NK-92 (cell line): ENCODE measurements around the gene GTF3C1.

Source experiments
- DNase-seq: peaks from one replicate; lab custom pipeline; 2025; ENCODE audit not compliant: unreplicated experiment; lab: John Stamatoyannopoulos, UW

The GTF3C1 gene

DNA sequence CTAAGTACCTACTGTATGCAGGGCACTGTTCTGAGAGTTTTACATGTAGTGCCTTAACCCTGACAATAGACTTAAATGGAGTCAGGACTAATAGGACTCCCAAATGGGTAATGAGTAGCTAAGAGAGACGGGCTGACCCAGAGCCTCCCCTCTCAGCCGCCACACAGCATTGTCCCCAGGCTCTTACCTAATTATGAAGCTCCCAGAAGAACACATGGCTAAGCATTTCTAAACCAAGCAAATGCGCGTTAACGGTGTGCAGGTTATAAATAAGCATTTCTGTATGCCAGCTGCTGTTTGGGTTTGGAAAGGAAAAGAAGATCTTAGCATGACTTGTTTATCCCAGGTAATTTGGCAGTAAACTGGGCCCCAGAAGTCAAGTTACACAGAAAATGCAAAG is 14.5 kb upstream of the GTF3C1 start:
- no peak for DNase-seq

DNA sequence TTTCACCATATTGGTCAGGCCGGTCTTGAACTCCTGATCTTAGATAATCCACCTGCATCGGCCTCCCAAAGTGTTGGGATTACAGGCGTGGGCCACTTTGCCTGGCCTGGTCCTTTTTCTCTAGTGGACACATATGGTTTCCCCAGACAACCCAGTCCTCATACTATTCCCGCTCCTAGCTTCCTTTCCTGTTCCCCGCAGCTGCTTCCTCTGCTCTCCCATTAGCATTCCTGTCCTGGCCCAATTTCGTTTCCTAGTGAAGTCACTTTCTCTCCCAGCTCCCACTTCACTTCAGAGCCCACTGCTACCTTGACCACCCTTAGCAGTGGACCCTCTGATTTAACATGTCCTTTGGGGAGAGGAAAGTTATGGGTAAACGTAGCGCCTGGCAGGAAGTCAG is 11.5 kb upstream of the GTF3C1 start:
- DNase-seq, result no peak

DNA sequence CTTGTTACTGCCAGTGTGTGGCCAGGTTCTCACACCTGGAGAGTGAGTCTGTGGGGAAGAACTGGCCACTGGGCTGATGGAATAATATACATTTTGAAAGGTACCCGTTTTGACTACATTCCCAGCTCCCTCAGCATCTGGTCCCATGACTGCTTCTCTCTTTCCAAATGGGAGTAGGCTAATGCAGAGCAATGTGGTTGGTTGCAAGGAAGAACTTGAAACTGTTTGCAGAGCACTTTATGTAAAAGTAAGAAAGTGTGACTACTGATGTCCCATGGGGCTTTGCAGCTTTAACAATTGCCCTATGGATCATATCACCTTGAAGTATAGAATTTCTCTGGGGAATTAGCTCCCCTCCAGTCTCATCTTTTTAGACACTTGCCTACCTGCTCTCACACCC is 9.2 kb upstream of the GTF3C1 start:
- no peak for DNase-seq

DNA sequence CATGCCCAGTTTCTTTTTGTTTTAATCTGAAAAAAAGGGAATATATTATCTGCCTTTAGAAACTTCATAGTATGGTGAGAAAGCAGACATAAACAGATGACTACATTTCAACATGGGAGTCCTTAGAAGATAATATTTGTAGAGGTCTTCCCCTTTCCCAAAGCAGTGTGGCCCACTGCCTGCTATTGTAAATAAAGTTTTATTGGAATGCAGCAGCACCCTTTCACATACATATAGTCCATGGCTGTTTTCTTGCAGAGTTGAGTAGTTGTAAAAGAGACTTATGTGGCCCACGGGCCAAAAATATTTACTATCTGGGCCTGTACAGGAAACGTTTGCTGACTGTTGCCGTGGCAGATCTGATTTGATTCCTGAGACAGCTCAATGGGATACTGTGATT is 8.7 kb upstream of the GTF3C1 start:
- no peak for DNase-seq

DNA sequence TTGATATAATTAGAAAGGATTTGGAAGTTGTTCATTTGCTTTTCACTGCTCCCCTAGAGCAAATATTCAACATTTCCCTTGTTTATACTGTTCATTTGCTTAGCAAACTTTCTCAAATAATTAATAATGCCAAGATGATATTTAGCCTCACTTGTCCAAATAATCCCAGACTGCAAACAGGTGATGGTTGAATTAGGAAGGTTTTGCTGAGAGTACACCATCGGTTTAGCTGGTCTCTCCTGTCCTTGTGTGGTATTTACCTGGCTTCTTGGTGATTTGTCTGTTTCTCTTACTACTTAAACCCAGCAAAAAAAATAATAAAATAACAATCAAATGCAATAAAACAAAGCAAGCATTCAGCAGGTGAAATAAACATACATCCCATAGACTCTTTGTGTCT is 6.8 kb upstream of the GTF3C1 start:
- no peak for DNase-seq

DNA sequence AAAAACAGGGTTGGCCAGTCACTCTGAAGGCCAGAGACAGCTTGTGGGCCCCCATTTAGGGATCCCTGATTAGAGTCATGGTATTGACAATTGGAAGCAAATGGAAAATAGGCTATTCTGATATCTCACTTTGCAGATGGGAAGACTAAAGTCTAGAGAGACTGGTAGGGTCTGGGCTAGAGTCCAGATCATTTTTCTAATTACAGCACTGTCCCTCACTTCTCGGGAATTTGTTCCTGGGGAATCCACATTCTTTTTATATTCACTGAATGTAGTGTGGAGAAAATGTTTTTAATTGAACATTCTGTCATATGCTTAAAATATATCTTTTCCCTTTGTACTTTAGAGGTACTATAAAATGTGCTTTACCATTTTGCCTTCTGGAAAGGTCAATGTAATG is 1.3 kb upstream of the GTF3C1 start:
- DNase-seq, result no peak

DNA sequence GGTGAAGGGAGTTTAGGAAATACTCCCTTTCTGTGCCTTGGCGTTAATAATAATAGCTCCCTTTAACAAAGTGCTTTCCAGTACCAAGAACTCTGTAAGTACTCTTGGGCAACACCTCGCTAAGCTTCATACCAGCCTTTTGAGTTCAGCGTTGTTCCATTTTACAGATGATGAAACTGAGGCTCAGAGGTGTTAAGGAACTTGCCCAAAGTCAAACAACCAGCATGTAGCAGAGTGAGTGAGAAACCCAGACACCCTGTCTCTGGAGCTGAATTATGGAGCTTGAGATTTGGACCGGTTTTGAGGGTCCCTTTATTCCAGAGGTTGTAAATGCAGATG is 838 bp upstream of the GTF3C1 start:
- no peak for DNase-seq

DNA sequence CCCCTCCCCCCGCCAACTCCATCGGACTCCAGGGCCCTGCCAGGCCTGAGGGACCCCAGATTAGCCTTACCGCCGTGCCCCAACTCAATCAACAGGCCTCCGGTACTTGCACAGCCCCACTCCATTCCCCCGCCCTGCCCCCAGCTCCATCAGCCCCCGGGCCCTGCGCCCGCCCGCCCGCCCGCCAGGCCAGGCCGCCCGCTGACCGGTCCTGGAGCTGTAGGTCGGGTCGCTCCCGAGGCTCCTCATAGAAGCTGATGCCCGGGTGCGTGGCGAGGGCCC is 308 bp downstream of the GTF3C1 start:
- DNase-seq, result no peak

DNA sequence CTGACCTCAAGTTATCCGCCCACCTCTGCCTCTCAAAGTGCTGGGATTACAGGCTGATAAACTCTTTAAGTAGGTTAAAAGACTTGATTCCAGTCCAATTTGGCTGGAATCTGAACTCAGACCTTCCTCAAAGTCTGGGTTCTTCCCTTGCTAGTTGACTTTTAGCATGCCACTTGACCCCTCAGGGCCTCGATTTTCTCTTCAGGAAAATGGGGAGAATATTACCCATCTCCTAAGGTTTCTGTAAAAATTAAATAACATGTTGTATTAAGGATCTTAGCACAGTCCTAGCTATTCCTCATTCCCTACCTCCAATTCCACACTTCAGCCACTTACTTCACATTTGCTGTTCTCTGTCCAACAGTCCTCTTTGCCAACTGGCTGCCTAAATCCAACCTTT is 1.9 kb downstream of the GTF3C1 start:
- no peak for DNase-seq

DNA sequence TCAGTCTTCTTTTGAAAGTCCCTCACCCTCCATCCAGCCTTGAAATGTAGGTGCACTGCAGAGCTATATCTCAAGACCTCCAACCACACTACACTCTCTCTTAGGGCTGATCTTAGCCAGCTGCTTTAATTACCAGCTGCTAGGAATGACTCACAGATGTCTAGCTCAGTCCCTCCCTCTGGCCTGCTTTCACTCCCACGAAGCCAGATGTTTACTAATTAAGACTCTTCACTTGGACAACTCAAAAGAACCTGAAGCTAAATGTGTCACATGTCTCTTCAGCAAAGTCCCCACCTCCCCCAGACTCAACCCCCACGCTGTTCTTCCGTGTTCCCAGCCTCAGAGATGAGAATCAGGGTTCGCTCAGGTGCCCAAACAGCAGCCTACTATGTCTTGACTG is 2.6 kb downstream of the GTF3C1 start:
- DNase-seq, result no peak

DNA sequence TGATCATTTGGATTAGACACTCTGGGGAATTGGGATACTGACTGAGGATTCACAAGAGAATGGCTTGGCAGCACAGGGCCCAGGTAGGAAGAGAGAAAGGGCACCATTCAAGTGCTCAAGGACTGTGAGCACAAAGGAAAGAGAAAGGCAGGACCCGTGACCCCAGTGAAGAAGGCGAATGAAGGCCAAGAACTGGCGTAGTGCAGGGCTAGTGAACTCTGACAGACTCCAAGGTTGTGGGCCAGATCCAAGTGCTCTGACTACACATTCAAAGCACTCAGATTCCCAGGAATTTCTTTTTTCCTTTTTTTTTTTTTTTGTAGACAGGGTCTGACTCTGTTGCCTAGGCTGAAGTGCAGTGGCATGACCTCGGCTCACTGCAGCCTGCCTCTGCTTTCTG is 5.0 kb downstream of the GTF3C1 start:
- no peak for DNase-seq

DNA sequence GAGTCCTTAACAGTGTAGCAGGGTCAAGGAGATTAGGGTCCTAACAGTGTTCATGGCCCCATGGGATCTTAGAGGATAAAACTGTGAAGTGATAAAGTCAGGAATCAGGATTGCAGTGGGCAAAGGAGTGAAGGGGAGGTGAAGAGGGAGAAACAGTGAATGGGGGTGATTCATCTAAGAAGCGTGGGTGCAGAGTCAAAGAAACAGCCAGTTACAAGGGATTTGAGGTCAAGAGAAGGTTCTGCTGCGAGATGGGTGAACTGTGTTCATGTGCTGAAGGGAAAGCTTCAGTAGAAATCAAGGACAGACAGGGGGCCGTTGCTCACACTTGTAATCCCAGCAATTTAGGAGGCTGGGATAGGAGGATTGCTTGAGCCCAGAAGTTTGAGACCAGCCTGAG is 5.9 kb downstream of the GTF3C1 start:
- DNase-seq, result no peak

DNA sequence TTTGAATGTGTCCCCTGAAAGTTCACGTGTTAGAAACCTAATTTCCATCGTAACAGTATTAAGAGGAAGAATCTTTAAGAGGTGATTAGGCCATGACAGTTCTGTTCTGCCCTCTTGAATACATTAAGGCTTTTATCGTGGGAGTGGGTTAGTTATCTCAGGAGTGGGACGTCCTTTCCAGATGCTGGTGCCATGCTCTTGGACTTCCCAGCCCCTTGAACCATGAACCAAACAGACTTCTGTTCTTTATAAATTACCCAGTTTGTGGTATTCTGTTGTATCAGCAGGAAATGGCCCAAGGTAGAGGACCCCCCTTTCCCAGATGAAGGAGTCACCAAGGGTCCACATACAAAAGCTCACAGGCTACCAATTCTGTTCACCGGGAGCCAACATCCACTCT is 10.1 kb downstream of the GTF3C1 start:
- no peak for DNase-seq

DNA sequence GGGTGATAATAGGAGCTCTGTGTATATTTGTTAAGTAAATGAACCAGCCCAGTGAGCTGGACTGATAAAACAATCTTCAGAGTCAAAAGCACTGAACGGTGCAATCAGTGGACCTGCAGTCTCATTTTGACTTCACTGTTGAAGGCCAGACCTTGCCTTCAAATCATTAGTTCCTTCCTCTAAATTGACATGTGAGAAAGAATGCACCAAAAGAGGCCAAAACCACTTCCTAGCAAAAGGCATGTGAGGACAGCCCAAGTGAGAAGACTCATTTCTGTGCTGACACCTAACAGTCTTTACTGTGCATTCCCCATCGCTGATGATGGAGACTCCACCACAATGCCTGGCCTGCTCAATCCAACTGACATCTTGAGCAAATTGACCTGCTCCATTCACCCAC is 10.6 kb downstream of the GTF3C1 start:
- DNase-seq, result no peak

DNA sequence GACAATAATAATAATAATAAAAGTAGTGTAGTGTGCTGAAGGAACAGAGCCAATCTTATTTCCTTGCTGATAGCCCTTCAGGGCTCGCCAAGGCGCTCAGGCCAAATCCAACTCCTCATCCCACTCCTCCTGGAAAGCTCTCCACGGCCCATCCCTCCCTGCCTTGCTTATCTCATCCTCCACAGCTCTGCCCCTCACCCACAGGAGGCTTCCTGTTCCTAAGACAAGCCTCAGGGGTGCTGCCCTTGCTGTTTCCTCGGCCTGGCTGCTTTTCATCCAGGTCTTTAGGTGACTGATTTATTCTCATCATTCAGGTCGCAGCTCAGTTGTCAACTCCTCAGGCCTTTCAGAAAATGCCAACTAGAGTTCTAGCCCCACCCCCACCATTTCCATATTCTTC is 11.2 kb downstream of the GTF3C1 start:
- DNase-seq, result no peak

DNA sequence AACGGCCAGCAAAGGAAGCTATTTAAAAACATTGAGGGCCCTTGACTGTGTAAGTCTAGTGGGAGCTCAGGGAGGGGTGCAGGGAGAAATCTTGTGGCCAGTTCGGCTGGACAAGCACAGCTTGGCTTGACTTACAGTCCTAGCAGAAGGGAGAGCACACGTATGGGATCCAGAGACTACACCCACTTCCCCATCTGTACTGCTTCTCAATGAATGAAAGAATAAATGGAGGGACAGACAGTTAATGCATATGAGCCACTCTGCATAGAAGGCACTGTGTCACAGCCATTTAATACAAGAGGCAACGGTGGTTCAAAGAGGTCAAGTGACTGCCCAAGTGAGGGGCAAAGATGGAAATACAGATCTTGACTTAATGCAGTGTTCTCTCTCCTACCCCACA is 15.5 kb downstream of the GTF3C1 start:
- no peak for DNase-seq

DNA sequence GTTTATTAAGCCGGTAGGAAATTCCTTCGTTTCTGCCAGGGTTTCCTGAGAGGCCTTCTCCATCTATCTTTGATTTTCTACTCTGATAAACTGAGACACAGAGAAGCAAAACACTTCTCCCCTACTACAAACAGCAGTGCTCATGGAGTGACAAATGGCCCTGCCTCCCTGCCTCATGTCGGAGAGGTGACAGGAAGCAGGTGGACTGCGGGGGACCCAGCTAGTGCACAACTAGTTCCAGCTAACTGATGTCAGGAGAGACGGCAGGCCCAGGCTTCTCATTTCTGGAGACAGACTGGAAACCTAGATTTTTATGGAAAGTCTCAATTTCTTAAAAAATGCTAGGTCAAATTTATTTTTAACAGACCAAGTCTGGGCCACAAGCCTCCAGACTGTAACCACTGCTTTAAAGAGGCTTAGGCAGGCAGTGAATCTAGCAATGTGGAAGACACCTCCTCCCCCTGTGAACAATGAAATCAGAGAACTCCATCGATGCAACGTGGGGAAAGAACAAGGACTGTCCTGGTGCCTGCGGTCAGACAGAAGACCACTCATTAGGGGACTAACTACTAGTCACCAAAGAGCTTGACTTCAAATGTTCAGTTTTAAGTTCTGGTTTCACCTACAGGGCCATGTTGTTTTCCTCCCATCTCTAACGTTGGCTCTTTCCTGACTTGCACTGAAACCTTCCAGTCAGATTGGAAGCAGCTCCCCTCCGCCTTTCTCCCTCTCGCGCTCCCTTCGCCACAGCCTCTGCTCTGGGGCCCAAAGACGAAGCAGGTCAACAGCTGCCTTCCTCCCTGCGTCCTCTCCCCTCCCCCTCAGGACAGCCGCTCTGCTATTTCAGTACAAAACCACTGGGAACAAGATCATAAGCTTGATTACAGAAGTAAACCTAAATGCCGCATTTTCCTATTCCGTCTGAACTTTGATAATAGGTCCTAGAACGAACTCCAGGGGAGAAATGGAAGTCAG is 17.6 kb downstream of the GTF3C1 start:
- DNase-seq, result no peak

DNA sequence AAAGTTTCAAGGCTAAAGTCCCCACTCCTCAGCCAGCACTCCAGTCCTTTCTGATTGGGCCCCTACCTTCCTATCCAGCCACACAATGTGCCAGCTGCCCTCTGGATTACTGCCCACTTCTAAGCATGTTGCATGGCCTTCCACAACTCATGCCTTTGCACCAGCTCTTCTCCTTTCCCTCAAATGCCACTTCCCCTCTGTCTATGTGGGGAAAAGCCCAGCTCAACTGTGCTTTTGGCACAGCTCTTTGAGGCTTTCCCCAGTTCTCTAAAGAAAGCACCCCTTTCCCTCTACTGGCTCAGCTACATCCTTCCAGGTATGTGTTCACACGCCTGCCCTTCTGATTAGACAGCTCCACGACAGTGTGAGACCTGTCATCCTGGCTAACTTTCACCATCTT is 18.5 kb downstream of the GTF3C1 start:
- no peak for DNase-seq

DNA sequence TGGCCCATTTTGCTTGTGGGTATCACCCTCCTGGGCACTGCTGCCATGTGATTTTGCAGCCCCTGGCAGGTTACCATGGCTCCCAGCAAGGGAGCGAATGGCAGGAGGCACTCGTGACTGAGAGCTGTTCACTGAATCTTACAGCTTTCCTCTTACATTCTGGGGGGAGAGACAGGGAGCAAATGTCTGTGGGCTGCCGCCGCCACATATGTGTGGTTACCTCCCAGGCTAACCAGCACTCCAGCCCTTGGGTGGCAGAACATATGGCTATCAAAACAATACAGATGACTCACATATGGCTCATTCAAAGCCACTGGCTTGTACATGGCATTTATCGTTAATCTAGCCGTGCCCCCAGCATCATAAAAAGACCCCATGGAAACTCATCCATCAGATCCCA is 19.8 kb downstream of the GTF3C1 start:
- no peak for DNase-seq

DNA sequence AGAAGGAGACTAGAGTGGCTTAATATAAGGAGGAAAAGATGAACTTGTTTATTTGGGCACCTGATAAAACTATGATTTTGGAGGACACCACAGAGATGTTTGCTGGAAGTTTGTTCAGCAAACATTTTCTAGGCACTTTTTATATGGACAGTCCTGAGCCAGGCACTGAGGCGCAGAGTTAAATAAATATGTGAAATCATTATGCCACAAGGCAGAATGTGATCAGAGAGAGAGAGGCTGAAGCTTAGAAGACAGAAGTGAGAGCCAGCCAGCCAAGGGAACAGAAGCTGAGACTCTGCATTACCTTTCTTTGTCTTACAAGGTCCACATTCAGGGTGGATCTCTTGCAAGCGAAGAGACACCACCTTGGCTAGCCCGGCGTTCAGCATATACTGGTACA is 21.4 kb downstream of the GTF3C1 start:
- DNase-seq, result no peak

DNA sequence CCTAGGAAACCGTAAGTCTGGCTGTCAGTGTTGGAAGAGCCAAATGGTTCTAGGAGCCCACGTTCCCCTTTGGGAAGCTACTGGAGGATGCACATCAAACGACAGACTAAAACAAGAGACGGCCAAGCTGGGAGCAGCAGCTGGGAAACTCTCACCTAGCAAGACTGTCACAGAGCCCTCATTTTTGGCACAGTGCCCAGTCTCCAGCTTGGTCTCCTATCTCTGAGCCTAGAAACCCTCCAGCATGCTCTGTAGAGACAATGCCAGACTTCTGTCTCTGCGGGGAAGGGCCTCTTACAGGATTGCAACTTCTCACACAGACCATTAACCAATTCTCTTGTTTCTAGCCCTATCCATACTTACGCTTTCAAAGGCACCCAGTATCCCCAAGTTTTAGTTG is 23.5 kb downstream of the GTF3C1 start:
- DNase-seq, result no peak

DNA sequence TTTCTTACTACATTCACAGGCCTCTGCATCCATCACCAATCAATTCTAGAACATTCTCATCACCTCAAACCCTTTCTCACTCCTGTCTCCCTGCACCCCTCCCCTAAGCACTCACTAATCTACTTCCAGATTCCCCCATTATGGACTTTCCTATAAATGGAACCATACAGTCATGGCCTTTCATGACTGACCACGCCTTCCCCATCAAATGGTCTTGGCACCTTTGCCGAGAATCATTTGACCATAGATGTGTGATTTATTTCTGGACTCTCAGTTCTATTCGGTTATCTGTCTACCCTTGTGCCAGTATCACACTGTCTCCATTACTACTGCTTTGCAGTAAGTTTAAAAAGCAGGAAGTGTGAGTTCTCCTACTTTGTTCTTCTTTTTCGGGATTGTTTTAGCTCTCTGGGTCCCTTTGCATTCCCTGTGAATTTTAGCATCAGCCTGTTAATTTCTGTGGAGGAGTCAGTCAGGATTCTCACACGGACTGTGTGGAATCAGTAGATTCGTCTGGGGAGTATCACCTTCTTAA is 27.5 kb downstream of the GTF3C1 start:
- no peak for DNase-seq

DNA sequence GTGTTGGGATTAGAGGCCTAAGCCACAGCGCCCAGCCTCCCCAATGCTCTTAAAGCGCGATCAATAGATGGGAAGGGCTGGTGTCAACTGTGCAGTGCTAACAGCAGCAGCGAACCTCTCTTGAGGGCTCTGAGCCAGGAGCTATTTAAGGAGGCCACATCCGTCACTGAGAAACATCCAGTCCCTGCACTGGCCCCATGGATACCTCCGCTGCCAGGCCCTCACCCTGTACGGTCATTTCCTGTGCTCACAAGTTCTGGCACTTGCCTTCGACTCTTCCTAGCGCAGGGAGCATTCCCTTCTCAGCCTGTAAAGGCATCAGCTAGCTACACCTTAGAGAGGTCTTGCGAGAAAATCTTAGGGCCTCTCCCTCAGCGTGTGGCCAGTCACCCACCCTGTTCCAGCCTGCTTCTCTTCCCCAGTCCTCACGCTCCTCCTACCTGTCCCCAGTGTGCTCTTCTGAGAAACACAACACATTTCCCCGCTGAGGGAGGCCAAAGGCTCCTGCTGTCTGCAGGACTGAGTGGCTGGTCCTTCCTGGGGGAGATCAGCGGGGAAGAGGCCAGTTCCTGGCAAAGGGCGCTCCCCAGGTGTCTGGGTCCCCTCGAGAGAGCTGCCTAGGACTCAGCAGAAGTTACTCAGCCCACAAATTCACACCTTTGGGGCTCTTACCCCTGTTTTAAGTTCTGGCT is 28.6 kb downstream of the GTF3C1 start:
- DNase-seq, result no peak
